ENCODE data around the gene SLC27A2.

GRCh38 chr15:50261981-50262380 lies 80.0 kb downstream of the SLC27A2 start:
- no peak for TF ChIP-seq CTCF (IDR thresholded peaks at IDR 0.05)
- TF ChIP-seq ZFX (IDR thresholded peaks at IDR 0.05; ENCODE audit: borderline replicate concordance) = no peak

Data from 22Rv1 (cell line).